Heart right ventricle (tissue), 16 donors: ENCODE results near the gene GAS6. TPM values are rescaled to one million over a fixed set of nuclear protein-coding genes. Genes with fewer than 3 reads are reported as not detected.
A peak's percentile ranks its signal among the peaks of the same experiment; 100 is the strongest.

Source experiments
- ATAC-seq, 8 donors: fragments of 200-7000 bp; cut with Tn5 transposase; one replicate each; pipeline ENCODE4 v1.9.1; 2020; ENCODE audit warnings: mild to moderate bottlenecking in 8 of 8, moderate library complexity in 8 of 8, moderate number of reproducible peaks in 1 of 8
- DNase-seq, 2 donors: peaks; one replicate each; pipeline ENCODE4 v3.0.0-alpha.2; 2020
- H3K27ac ChIP-seq, 10 donors: fragments of 200-600 bp; sonication (generic) in 2 of 10; one replicate each; pipeline versions ENCODE4 v1.5.0 to v1.8.0; 2020 to 2022; ENCODE audit warnings: mild to moderate bottlenecking in 3 of 10
- H3K27me3 ChIP-seq, 7 donors: fragments of 200-600 bp; one replicate each; pipeline ENCODE4 v1.8.0; 2021 to 2022; ENCODE audit warnings: mild to moderate bottlenecking in 2 of 7
- H3K36me3 ChIP-seq, 9 donors: fragments of 200-600 bp; sonication (generic) in 1 of 9; one replicate each; pipeline versions ENCODE4 v1.5.0 to v1.8.0; 2020 to 2022; ENCODE audit warnings: mild to moderate bottlenecking in 2 of 9
- H3K4me1 ChIP-seq, 9 donors: fragments of 200-600 bp; sonication (generic) in 1 of 9; one replicate each; pipeline versions ENCODE4 v1.5.0 to v1.8.0; 2020 to 2022; ENCODE audit warnings: mild to moderate bottlenecking in 4 of 9
- H3K4me3 ChIP-seq, 10 donors: fragments of 200-600 bp; sonication (generic) in 2 of 10; one replicate each; pipeline versions ENCODE4 v1.5.0 to v1.8.0; 2020 to 2022; ENCODE audit warnings: mild to moderate bottlenecking in 7 of 10, moderate library complexity in 2 of 10
- H3K9me3 ChIP-seq, 11 donors: fragments of 200-600 bp in 10 of 11; sonication (generic) in 2 of 11; one replicate each; pipeline versions ENCODE4 v1.5.0 to v1.8.0; 2013 to 2022; ENCODE audit warnings: mild to moderate bottlenecking in 2 of 11, control low read depth in 1 of 11, moderate library complexity in 1 of 11
- CTCF ChIP-seq, 9 donors: fragments of 200-600 bp; sonication (generic) in 2 of 9; IDR thresholded peaks; one replicate each; pipeline versions ENCODE4 v1.5.0 to v1.8.0; 2021 to 2022; ENCODE audit warnings: antibody characterized with exemption in 9 of 9, mild to moderate bottlenecking in 5 of 9, moderate library complexity in 1 of 9
- WGBS, 2 donors: extraction: QIAGEN DNeasy Blood & Tissue Kit; methylation state at CpG; one replicate each; pipeline ENCODE4 v1.1.7; 2013; ENCODE audit warnings: inconsistent platforms in 1 of 2; 5-methylcytosine and 5-hydroxymethylcytosine counted together
- intact Hi-C, 10 donors: fragments of 100-400 bp; cut with DNase I; formaldehyde crosslinking; loops; one replicate each; pipeline versions ENCODE4 v1.11.1 to v1.14.2; 2022
- polyA plus RNA-seq, 2 donors: library from polyadenylated mRNA; stranded (reverse); fragments of 200-250 nt; gene quantifications; one replicate each; pipeline ENCODE4 v1.2.3, GENCODE V29; 2013
- total RNA-seq, 10 donors: library from RNA; stranded (reverse); fragmentation: NEBNext Ultra II Directional in 3 of 10; extraction: Animal tissue kit (Norgen Biotek cat#: 25700) in 3 of 10; gene quantifications; one replicate each; pipeline versions ENCODE4 v1.2.1 to v1.2.4, GENCODE V29; 2021 to 2023
- donor health status: Arrhythmogenic right ventricular cardiomyopathy.
- donor health status: ischemic (EF 13 %, LVEDD 7.1; RV severe dilation, severe dysfunction).
- donor health status: healthy with polysubstance abuse.
- donor health status: DM: no; HTN: yes; CAD: no.
- donor health status: DM: no; HTN: no; CAD: no.
- donor health status: ischemic (EF 25% LVEDD 6.9; RV normal size, moderate dysfunction).
- donor health status: ischemic (EF 25% LVEDD 5.7; RV mildly dilated, moderate dysfunction).
- donor health status: healthy.
- donor health status: DM: yes; HTN: yes; CAD: no.
- donor health status: Ischemic cardiomyopathy.
- donor health status: ischemic (EF 35%, LVEDD 5.7; RV mildly dilated, moderate dysfunction).
- donor health status: nonischemic (EF 11% LVEDD 7.7; RV severe dilation, severe dysfunction).
- donor health status: DM: yes; HTN: yes; CAD: no.
- donor health status: PGD.
- donor health status: ischemic (EF 29% LVEDD 5.4; RV normal size, mild dysfunction).
- donor health status: nonischemic (EF 23%, LVEDD 6.1; RV moderate dilation, normal function).

Gene GAS6
- total and polyA plus RNA-seq, 12 donors = 113 to 280 (median 174) TPM

DNA sequence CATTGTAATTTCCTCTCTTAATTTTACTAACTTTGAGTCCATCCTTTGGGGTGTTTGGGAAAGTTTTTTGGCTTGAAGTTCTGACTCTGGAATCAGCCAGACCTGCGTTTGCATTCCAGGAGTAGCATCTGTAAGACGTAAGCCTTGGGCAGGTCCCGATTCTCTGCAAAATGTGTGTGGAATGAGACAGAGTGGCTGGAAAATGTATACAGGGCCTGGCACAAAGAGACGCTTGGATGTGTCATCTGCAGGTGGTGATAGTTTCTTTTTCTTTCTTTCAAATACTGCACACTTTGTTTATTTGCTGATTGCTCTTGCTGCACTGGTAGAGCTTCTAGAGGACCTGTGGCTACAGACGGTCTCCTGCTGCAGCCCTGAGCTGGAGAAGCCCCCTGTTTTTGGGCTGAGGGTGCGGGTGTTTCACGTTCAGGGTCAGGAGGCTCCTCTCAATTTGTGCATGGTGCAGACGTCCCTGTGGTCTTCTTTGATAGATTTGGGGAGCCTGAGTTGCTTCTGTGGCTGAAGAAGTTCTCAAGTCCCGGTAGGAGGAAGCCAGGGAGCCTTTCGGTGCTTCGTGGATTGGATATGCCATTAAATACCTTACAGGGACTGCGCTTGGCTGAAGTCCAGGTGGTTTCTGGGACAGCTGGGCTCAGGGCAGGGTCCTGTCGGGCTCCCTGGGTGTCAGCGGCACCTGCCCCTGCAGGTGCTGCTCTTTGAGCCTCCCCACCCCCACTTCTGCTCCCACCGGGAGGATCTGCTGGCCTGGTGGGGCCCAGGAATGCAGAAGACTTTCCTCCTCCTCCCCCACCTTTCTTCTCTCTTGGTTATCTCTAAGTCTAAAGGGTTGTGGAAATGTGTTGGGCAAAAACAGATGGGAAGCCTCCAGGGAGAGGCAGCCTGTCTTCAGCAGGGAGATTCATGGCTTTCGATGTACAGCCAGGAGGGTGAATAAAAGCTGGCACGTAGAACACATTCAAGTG, 44.0 kb upstream of the GAS6 start:
- 71% methylated on average over 17 of the region's 17 CpGs for WGBS, 2 donors
- no peak for ATAC-seq
- H3K4me3 ChIP-seq = no peak overlapping the region
- intact Hi-C loops = loop anchor here in 3 of 10 donors (2.0 to 5.0 kb wide), 2 partner anchors 91 to 97 kb away; no protein-coding TSS in a partner anchor
- peaks cover 0 to 26% (median 0%) of the 10 kb centered on the region in 7 donors for H3K27me3 ChIP-seq
- no peak overlapping the region for H3K27ac ChIP-seq
- H3K9me3 ChIP-seq = peaks cover 0 to 9% (median 0%) of the 10 kb centered on the region in 11 donors
- TF ChIP-seq CTCF (IDR thresholded peaks at IDR 0.05) = no peak
- no peak for DNase-seq
- peaks cover 0 to 15% (median 0%) of the 10 kb centered on the region in 9 donors for H3K4me1 ChIP-seq
- no peaks in the 10 kb centered on the region for H3K36me3 ChIP-seq

GRCh38 chr13:113906571-113906970, 42.7 kb upstream of the GAS6 start:
- H3K27me3 ChIP-seq = peaks cover 0 to 26% (median 0%) of the 10 kb centered on the region in 7 donors
- no peak for TF ChIP-seq CTCF (IDR thresholded peaks at IDR 0.05)
- no peaks in the 10 kb centered on the region for H3K9me3 ChIP-seq
- DNase-seq (no peak), ATAC-seq (peak in 5 of 8 donors; percentile 48 to 68 (median 63))
- peaks cover 0 to 16% (median 0%) of the 10 kb centered on the region in 9 donors for H3K4me1 ChIP-seq
- WGBS, 2 donors = 51 to 73% methylated on average over 4 of the region's 4 CpGs
- no peak overlapping the region for H3K27ac ChIP-seq
- intact Hi-C loops = loop anchor here in 3 of 10 donors (2.0 to 5.0 kb wide), 2 partner anchors 89 to 96 kb away; no protein-coding TSS in a partner anchor
- no peaks in the 10 kb centered on the region for H3K36me3 ChIP-seq
- no peak overlapping the region for H3K4me3 ChIP-seq

DNA sequence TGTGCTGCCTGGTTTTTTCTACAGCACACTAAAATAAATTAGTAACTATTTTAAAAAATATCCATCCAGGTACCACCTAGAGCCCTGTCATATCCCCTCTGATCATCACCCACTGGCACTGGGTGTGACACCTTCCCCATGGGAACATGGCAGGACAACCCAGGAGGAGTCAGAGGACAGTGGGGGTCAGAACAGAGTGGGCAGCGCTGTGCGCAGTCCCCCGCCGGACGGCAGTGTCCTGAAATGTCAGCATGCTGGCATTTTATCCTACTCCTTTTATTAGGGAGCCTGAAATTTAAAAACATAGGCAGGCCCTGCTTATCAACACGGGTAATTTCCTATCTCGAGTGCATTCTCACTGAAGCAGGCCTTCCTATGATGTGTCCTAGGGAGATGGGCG, 42.1 kb upstream of the GAS6 start:
- H3K27ac ChIP-seq = no peak overlapping the region
- H3K4me3 ChIP-seq = no peak overlapping the region
- intact Hi-C loops = loop anchor here in 8 of 10 donors (2.0 to 5.0 kb wide), 3 partner anchors 89 to 95 kb away; no protein-coding TSS in a partner anchor
- DNase-seq (no peak), ATAC-seq (no peak)
- peaks cover 0 to 16% (median 0%) of the 10 kb centered on the region in 9 donors for H3K4me1 ChIP-seq
- no peak for TF ChIP-seq CTCF (IDR thresholded peaks at IDR 0.05)
- no peaks in the 10 kb centered on the region for H3K36me3 ChIP-seq
- no peaks in the 10 kb centered on the region for H3K9me3 ChIP-seq
- WGBS, 2 donors = 76 to 90% methylated on average over 8 of the region's 8 CpGs
- peaks cover 0 to 26% (median 0%) of the 10 kb centered on the region in 7 donors for H3K27me3 ChIP-seq

DNA sequence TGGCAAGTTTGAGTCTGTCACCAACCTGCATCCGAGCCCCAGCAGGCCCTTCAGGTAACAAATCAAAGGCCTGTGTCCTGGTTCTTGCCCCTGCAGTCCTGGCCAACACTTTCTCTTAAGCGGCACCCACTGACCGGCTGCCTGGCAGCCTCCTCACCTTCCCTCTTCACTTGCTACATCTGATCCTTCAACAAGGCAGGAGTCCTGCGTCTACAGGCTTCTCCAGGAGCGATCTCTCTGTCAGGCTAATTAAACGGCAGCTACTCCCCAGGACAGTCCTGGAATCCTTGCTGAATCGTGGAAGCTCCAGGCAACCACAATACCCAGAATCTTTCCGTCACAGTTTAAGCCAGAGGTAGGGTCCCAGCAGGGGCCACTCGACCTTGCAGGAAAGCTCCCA, 41.1 kb upstream of the GAS6 start:
- Histone ChIP-seq H3K4me1 (peaks cover 0 to 16% (median 0%) of the 10 kb centered on the region in 9 donors), H3K36me3 (no peaks in the 10 kb centered on the region), H3K27me3 (peaks cover 0 to 26% (median 0%) of the 10 kb centered on the region in 7 donors), H3K9me3 (no peaks in the 10 kb centered on the region), H3K4me3 (no peak overlapping the region), H3K27ac (no peak overlapping the region)
- WGBS, 2 donors = 88 to 89% methylated on average over 9 of the region's 9 CpGs
- ATAC-seq = no peak
- intact Hi-C loops = loop anchor here in 7 of 10 donors (2.0 to 5.0 kb wide), 2 partner anchors 88 kb away; no protein-coding TSS in a partner anchor
- TF ChIP-seq CTCF (IDR thresholded peaks at IDR 0.05) = no peak
- DNase-seq = no peak
